K562 (cell line): Measurements from ENCODE around the gene SKAP1.

Experiments used
- ARID3A ChIP-seq: IDR thresholded peaks from 2 replicates; pipeline ENCODE4 v1.6.1; 2012; ENCODE audit warnings: low read depth, low read length, improper control_type of control experiment, borderline replicate concordance
- ATF3 ChIP-seq, 2 experiments: fragments of 450-650 bp in 1 of 2; sonication (generic) in 1 of 2; formaldehyde crosslinking in 1 of 2; IDR thresholded peaks in 1 of 2; conservative IDR thresholded peaks in 1 of 2; 2 replicates each; pipeline versions ENCODE4 v1.6.1 to v1.8.1; 2016 to 2023; ENCODE audit warnings: mild to moderate bottlenecking in 2 of 2, moderate library complexity in 2 of 2, inconsistent platforms in 1 of 2, missing genetic modification reagents in 1 of 2
- DNMT1 ChIP-seq: fragments of 450-650 bp; IDR thresholded peaks from 2 replicates; pipeline ENCODE4 v1.6.1; 2016; ENCODE audit warnings: antibody characterized with exemption, mild to moderate bottlenecking
- NR2F6 ChIP-seq: fragments of 450-650 bp; formaldehyde crosslinking; IDR thresholded peaks from 2 replicates; pipeline ENCODE4 v1.4.0; 2020; ENCODE audit warnings: mild to moderate bottlenecking

- TF ChIP-seq ARID3A (no peak), DNMT1 (no peak), NR2F6 (CRISPR knock-in tag) (no peak), ATF3 (IDR thresholded peaks at IDR 0.05) (no peak), ATF3 (CRISPR knock-in tag; conservative IDR thresholded peaks at IDR 0.05) (no peak)
Measured at GRCh38 chr17:48125829-48126531, 304.0 kb downstream of the SKAP1 start.
